ENCODE results near the gene MAPK8.

Gene MAPK8

DNA sequence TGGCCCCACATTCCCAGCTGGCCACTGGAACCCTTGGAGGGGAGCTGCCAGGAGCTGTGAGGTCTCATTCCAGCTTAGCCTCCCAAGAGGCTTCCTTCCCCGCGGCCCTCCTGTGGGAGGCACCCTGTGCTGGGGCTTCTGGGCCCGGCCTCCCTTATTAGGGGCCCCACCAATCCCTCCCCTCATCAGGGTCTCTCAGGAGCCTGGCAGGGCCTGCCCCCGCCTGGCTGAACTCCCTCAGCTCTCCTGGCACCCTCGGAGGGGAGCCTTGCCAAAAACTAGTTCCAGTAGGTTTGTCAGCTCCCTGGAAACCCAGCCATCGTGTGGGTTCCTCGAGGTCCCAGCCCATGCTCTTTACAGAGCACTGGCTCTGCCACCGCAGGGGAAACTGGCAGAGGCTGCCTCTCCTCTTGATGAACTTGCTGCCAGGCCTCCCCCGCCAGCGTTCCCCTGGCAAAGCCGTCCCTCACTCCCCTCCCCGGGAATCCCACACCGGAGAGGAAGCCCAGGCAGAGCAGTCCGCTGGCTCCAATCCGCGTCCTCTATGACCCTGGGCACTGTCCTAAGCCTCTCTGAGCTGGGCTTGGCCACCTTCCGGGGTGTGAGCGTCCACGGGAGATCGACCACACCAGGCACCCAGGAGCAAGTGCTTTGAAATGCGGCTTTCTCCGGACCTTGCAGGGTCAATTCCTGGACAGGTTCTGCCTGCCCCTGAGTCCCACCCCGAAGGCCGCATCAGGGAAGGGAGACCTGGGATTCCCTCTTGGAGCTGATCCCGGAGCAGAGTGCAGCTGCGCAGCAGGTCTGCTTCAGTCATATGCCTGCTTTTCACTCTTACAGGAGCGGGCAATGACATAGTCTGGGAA is 158.6 kb downstream of the MAPK8 start:
- TF ChIP-seq, protein P1, sequence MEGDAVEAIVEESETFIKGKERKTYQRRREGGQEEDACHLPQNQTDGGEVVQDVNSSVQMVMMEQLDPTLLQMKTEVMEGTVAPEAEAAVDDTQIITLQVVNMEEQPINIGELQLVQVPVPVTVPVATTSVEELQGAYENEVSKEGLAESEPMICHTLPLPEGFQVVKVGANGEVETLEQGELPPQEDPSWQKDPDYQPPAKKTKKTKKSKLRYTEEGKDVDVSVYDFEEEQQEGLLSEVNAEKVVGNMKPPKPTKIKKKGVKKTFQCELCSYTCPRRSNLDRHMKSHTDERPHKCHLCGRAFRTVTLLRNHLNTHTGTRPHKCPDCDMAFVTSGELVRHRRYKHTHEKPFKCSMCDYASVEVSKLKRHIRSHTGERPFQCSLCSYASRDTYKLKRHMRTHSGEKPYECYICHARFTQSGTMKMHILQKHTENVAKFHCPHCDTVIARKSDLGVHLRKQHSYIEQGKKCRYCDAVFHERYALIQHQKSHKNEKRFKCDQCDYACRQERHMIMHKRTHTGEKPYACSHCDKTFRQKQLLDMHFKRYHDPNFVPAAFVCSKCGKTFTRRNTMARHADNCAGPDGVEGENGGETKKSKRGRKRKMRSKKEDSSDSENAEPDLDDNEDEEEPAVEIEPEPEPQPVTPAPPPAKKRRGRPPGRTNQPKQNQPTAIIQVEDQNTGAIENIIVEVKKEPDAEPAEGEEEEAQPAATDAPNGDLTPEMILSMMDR (conservative IDR thresholded peaks at IDR 0.05; ENCODE audit: low read depth, low read length), result no peak
- H3K4me3 ChIP-seq (ENCODE audit: low read length), result no peak overlapping the region
- DNase-seq (ENCODE audit: low read depth), result no peak

DNA sequence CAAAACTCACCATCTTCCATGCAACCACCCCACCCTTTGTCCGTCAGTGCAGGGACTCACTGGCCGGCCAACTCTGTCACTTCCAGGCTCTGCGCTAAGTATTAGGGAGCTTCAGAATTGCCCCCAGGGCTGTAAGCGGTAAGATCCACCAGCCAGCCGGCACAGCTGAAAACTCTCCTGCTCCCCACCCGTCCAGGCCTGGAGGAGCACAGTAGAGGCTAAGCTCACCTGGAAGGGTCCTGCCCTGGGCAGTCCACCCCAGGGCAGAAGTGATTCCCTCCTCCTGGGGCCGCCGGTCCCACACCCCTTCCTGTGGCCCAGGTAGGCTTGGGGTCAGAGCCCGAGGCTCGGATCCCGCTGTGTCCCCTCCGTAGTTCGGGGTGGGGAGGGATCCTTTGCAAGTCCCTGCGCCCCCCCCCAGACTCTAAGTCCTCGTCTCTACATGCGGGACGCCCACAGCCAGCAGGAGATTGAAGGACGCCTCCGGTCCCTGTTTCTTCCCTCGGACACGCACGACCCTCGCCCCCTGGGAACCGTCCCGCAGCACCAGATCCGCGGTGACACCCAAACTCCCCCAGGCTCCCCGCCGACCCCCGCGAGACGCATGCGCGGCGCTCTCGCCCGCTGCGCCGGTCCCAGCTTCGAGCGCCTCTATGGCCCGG is 159.5 kb downstream of the MAPK8 start:
- peak overlapping the region; percentile 17 for H3K4me3 ChIP-seq (ENCODE audit: low read length)

DNA sequence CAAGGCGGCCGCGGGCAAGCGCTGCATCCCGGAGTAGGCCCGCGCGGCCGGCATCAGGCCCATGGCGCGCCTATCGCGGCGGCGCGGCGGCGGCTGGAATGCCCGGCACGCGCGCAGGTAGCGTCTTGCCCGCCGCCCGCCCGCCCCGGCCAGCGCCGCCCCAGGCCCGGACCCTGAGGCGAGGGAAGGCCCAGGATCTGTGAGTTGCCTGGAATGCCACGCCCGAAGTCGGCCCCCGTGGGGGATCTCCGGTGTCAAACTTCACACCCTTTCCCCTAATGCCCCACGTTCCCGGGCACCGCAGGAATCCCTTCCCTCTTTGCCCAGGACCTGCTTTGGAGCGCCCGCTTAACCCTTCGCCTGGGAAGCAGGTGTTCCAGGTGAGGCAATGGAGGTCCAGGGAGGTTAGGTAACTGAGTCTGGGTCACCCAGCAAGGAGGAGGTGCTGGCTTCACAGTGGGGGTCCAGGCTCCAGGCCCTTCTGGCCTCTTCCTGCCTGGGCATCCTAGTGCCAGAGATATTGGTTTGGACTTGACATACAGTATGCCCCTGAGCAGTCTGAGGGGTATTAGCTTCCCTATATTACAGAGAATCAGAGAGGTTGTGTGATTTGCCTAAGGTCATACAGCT is 160.2 kb downstream of the MAPK8 start:
- H3K4me3 ChIP-seq (ENCODE audit: low read length), result peak overlapping the region; percentile 9
- no peak for DNase-seq (ENCODE audit: low read depth)
- TF ChIP-seq, protein P1 (conservative IDR thresholded peaks at IDR 0.05; ENCODE audit: low read depth, low read length), result no peak

More for the DNA sequence above, 159.5 kb downstream of the MAPK8 start:
- DNase-seq (ENCODE audit: low read depth), result no peak
- TF ChIP-seq, protein P1 (conservative IDR thresholded peaks at IDR 0.05; ENCODE audit: low read depth, low read length), result no peak

DNA sequence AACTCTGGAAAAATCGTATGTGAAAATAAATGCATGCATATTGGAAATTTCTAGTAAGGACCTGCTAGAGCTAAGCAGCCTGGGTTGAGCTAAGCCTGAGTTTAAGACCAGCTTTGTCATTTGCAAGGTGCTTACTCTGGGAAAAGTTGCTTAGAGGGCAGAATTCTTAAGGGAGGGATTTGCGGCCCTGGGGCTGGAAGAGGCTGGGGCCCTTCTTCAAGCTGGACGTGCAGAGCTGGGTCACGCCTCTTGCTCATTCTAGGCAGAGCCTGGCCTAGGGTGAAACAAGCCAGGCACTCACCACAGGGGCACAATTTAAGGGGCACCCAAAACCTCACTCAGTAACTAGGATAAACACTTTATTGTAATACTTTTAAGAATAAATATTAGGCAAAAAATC is 161.2 kb downstream of the MAPK8 start:
- TF ChIP-seq, protein P1 (conservative IDR thresholded peaks at IDR 0.05; ENCODE audit: low read depth, low read length), result no peak
- no peak for DNase-seq (ENCODE audit: low read depth)
- H3K4me3 ChIP-seq (ENCODE audit: low read length), result no peak overlapping the region

DNA sequence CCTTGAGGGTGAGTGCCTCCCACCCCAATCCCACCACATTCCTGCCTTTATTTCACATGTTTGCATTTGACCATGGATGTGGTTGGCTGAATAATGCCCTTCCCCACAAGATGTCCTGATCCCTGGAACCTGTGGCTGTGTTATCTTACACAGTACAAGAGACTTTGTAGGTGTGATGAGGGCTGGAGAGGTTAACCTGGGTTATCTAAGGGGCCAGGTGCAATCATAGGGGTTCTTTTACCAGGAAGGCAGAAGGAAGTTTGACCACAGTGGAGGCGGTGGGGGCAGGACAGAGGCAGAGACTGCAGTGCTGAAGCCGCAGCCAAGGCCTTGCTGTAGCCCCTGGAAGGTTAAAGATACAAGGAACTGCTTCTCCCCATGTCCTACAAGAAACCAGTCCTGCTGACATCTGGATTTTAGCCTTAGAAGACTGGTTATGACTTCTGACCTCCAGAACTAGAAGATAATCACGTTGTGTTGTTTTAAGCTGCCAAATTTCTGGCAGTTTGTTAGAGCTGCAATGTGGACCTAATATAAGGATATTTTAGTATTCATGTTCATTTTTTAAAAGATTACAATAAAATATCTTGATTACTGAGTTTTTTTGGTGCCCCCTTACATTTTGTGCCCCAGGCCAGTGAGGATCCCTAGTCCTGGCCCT is 161.8 kb downstream of the MAPK8 start:
- no peak overlapping the region for H3K4me3 ChIP-seq (ENCODE audit: low read length)
- TF ChIP-seq, protein P1 (conservative IDR thresholded peaks at IDR 0.05; ENCODE audit: low read depth, low read length), result no peak
- DNase-seq (ENCODE audit: low read depth), result no peak

DNA sequence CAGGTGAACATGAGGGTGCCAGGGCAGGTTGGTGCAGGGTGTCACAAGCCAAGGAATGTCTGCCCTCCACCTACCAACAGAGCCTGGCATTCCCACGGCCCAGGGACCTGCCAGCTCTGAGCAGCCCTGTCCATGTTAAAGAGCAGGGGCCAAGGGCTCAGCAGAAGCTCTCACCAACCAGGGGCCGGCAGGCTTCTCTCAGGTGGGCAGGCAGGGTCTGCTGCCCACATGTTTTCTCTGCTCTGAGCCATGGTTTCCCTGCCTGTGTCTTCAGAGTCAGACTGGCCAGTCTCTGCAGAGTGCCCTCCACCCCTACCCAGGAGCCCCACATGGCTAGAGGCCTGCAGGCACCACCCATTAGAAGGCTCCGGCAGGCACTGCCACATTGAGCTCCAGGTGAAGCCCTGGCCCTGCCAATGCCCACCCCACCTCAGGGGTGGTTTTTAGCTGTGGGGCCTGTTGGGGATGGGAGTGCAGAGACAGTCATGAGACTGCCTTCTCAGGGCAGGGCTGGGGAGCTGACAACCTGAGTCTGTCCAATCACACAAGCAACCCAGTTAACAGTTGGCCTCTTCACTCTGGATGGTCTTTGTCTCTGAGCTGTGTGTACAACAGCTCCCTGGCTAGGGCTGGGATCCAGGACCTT is 162.5 kb downstream of the MAPK8 start:
- no peak overlapping the region for H3K4me3 ChIP-seq (ENCODE audit: low read length)
- TF ChIP-seq, protein P1 (conservative IDR thresholded peaks at IDR 0.05; ENCODE audit: low read depth, low read length), result no peak
- DNase-seq (ENCODE audit: low read depth), result no peak
